ES-I3 (cell line): ENCODE measurements around the gene CD177.

ENCODE experiments used
- H3K36me3 ChIP-seq: 2 replicates; pipeline ENCODE4 v1.6.1; 2013; ENCODE audit warnings: mild to moderate bottlenecking, low read length, control low read depth, moderate library complexity; ENCODE audit not compliant: insufficient read depth
- H3K4me1 ChIP-seq: 2 replicates; pipeline ENCODE4 v1.6.1; 2013; ENCODE audit warnings: mild to moderate bottlenecking, control low read depth, low read length; ENCODE audit not compliant: insufficient read depth
- H3K9ac ChIP-seq: 2 replicates; pipeline ENCODE4 v1.6.1; 2013; ENCODE audit warnings: low read depth, mild to moderate bottlenecking, low read length, moderate library complexity
- H3K9me3 ChIP-seq: 2 replicates; pipeline ENCODE4 v1.6.1; 2013; ENCODE audit warnings: mild to moderate bottlenecking, low read length, moderate library complexity; ENCODE audit not compliant: control insufficient read depth, insufficient read depth

The CD177 gene, protein sequence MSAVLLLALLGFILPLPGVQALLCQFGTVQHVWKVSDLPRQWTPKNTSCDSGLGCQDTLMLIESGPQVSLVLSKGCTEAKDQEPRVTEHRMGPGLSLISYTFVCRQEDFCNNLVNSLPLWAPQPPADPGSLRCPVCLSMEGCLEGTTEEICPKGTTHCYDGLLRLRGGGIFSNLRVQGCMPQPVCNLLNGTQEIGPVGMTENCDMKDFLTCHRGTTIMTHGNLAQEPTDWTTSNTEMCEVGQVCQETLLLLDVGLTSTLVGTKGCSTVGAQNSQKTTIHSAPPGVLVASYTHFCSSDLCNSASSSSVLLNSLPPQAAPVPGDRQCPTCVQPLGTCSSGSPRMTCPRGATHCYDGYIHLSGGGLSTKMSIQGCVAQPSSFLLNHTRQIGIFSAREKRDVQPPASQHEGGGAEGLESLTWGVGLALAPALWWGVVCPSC

GRCh38 chr19:43353606-43354304 is at the start of gene CD177:
TSS of gene CD177 (plus strand) at chr19:43353686. CDS start at chr19:43353715, 29 bp downstream.
- Histone ChIP-seq H3K4me1 (no peaks in the 10 kb centered on the region; the same call in 1 of the 2 replicates), H3K9ac (peak within 1 kb of the TSS; percentile 54; the same call in 1 of the 2 replicates), H3K36me3 (no peaks in the 10 kb centered on the region), H3K9me3 (no peaks in the 10 kb centered on the region)

- H3K9me3 ChIP-seq, result no peaks in the 10 kb centered on the region
- H3K36me3 ChIP-seq, result no peaks in the 10 kb centered on the region; the same call in 1 of the 2 replicates
- no peaks in the 10 kb centered on the region; the same call in 1 of the 2 replicates for H3K4me1 ChIP-seq
- no peak overlapping the region for H3K9ac ChIP-seq
These were observed 47.8 kb upstream of the CD177 start for GRCh38 chr19:43305642-43306041.

GRCh38 chr19:43306097-43306496 is 47.4 kb upstream of the CD177 start:
- no peaks in the 10 kb centered on the region; the same call in 1 of the 2 replicates for H3K4me1 ChIP-seq
- H3K9me3 ChIP-seq, result no peaks in the 10 kb centered on the region
- H3K36me3 ChIP-seq, result no peaks in the 10 kb centered on the region; the same call in 1 of the 2 replicates
- no peak overlapping the region for H3K9ac ChIP-seq

GRCh38 chr19:43308244-43308815 is 45.2 kb upstream of the CD177 start:
- Histone ChIP-seq H3K4me1 (no peaks in the 10 kb centered on the region; the same call in 1 of the 2 replicates), H3K9ac (no peak overlapping the region), H3K9me3 (no peaks in the 10 kb centered on the region), H3K36me3 (no peaks in the 10 kb centered on the region; the same call in 1 of the 2 replicates)

- no peak overlapping the region for H3K9ac ChIP-seq
- H3K9me3 ChIP-seq, result peaks cover 1% of the 10 kb centered on the region; the same call in 1 of the 2 replicates
- no peaks in the 10 kb centered on the region for H3K36me3 ChIP-seq
- no peaks in the 10 kb centered on the region; the same call in 1 of the 2 replicates for H3K4me1 ChIP-seq
These were observed 44.0 kb upstream of the CD177 start for GRCh38 chr19:43309466-43309865.

GRCh38 chr19:43310221-43310620 is 43.3 kb upstream of the CD177 start:
- no peaks in the 10 kb centered on the region; the same call in 1 of the 2 replicates for H3K4me1 ChIP-seq

DNA sequence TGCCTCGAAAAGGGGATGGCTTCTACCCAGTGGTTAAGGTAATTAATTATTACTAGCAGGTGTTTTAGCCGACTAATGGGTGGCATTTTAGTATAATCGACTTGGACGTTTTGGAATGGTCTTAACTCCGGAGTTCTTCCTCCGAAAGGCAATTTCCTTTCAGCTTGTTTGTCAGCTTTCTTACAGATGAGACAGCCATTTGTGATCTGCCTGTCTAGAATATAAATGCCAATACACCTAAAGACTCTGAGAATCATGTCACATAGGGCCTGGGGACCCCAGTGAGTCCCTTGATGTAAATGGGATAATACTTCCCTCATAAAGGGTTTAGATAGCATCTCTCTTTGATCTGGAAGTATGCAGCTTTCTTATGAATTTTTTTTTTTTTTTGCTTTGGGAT is 42.2 kb upstream of the CD177 start:
- no peak overlapping the region for H3K9ac ChIP-seq
- no peaks in the 10 kb centered on the region for H3K36me3 ChIP-seq
- H3K9me3 ChIP-seq, result peaks cover 7% of the 10 kb centered on the region; the same call in 1 of the 2 replicates
- H3K4me1 ChIP-seq, result no peaks in the 10 kb centered on the region; the same call in 1 of the 2 replicates

More at GRCh38 chr19:43310221-43310620, 43.3 kb upstream of the CD177 start:
- no peak overlapping the region for H3K9ac ChIP-seq
- H3K36me3 ChIP-seq, result no peaks in the 10 kb centered on the region
- peaks cover 7% of the 10 kb centered on the region; the same call in 1 of the 2 replicates for H3K9me3 ChIP-seq

DNA sequence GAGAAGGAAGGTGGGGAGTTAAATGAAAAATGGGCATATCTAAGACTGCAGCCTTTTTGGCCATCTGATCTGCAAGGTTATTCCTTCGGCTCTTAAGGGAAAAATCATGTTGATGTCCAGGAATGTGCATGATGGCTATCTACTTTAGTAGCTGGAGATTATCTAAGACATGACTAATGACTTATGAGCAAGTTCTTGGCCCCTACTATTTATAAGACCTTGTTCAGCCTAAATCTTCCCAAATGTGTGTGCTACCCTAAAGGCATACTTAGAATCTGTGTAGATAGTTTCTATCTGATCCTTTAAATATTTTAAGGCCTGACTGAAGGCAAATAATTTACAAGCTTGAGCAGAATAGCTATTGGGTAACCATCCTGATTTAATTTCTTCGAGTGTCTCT is 41.8 kb upstream of the CD177 start:
- Histone ChIP-seq H3K36me3 (no peaks in the 10 kb centered on the region), H3K9me3 (peaks cover 7% of the 10 kb centered on the region; the same call in 1 of the 2 replicates), H3K4me1 (no peaks in the 10 kb centered on the region; the same call in 1 of the 2 replicates)

GRCh38 chr19:43313711-43314495 is 39.6 kb upstream of the CD177 start:
- H3K4me1 ChIP-seq, result no peaks in the 10 kb centered on the region; the same call in 1 of the 2 replicates
- no peak overlapping the region for H3K9ac ChIP-seq
- H3K9me3 ChIP-seq, result peaks cover 14% of the 10 kb centered on the region; the same call in 1 of the 2 replicates
- no peaks in the 10 kb centered on the region for H3K36me3 ChIP-seq

More for the DNA sequence above, 41.8 kb upstream of the CD177 start:
- no peak overlapping the region for H3K9ac ChIP-seq

DNA sequence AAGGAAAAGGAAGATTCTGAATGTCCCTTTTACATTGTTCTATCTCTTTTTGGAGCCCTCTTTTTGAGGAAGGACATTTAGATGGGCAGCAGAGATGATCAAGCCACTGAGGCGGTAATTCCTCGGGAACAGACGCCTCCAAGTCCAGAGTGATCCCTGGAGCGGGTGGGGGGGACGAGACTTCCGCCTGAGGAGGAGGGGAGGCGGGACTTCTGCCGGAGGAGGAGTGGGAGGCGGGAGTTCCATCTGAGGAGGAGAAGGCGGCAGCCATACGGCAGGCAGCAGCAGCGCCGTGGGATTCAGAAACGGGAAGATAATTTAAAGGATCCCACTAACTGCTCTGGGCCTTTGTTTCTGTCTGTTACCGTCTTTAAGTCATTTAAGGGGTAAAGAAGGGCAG is 37.6 kb upstream of the CD177 start:
- H3K4me1 ChIP-seq, result no peaks in the 10 kb centered on the region
- no peaks in the 10 kb centered on the region for H3K36me3 ChIP-seq
- peaks cover 14% of the 10 kb centered on the region; the same call in 1 of the 2 replicates for H3K9me3 ChIP-seq
- no peak overlapping the region for H3K9ac ChIP-seq

- H3K9ac ChIP-seq, result no peak overlapping the region
- H3K36me3 ChIP-seq, result no peaks in the 10 kb centered on the region
- H3K9me3 ChIP-seq, result peaks cover 14% of the 10 kb centered on the region; the same call in 1 of the 2 replicates
- no peaks in the 10 kb centered on the region for H3K4me1 ChIP-seq
These were observed 36.7 kb upstream of the CD177 start for GRCh38 chr19:43316591-43317319.

GRCh38 chr19:43318203-43318602 is 35.3 kb upstream of the CD177 start:
- H3K9ac ChIP-seq, result no peak overlapping the region
- H3K9me3 ChIP-seq, result peaks cover 14% of the 10 kb centered on the region; the same call in 1 of the 2 replicates
- H3K36me3 ChIP-seq, result no peaks in the 10 kb centered on the region
- no peaks in the 10 kb centered on the region for H3K4me1 ChIP-seq

DNA sequence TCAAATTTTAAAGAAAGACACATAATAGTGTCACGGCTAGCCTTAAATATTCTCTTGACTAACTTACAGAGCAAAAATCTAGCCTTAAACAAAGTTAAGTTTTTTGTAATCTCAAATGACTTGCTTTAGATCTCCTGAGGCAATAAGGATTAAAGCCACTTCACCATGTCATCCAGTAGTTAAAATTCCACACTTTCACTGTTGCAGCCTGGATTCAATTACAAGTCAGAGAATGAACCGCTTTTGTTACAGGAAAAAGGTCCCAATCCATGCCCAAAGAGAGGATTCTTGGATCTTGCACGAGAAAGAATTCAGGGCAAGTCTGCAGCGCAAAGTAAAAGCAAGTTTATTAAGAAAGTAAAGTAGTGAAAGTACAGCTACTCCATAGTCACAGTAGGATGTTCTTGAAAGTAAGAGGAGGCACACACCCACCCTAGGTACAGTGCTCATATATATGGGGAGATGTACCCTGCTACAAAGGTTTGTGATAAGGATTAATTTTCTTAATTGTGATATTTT is 34.6 kb upstream of the CD177 start:
- no peaks in the 10 kb centered on the region for H3K4me1 ChIP-seq

More for the DNA sequence above, 34.6 kb upstream of the CD177 start:
- H3K9ac ChIP-seq, result no peak overlapping the region
- H3K36me3 ChIP-seq, result no peaks in the 10 kb centered on the region
- peaks cover 14% of the 10 kb centered on the region; the same call in 1 of the 2 replicates for H3K9me3 ChIP-seq
